GM21515 (cell line): ENCODE results near the gene KCNK13.
"Not testable (repeated sequence)": the region's sequence is repeated elsewhere in the genome, so short reads cannot be mapped to it uniquely, and the experiment has no call there.

Source experiments
- ATAC-seq: cut with Tn5 transposase; IDR thresholded peaks from one replicate; pipeline ENCODE4 v1.9.1; 2021; ENCODE audit not compliant: unreplicated experiment

KCNK13 gene

GRCh38 chr14:90061685-90062126, at the start of gene KCNK13:
KCNK13 (plus strand) TSS chr14:90061994; CDS start chr14:90062206, 212 bp downstream.
- ATAC-seq: no peak

DNA sequence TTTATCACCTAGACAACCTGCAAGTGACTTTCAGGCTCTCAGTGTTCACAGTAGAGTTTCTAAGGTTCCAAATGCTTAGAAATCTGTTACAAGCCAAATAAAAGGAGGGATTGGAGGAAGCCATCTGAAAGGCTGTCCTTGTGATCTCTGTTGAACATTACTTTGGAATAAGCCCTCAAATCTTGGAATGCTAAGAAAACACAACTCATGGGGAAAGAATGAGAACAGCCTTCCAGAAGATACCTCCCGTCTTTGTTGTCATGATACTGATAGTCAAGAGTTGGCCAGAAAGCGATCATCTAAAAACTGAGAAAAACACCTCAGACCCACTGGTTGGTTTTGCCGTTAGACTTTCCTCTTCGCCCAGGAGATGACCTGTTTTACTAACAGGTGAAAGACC, 44.4 kb upstream of the KCNK13 start:
- ATAC-seq: no peak

DNA sequence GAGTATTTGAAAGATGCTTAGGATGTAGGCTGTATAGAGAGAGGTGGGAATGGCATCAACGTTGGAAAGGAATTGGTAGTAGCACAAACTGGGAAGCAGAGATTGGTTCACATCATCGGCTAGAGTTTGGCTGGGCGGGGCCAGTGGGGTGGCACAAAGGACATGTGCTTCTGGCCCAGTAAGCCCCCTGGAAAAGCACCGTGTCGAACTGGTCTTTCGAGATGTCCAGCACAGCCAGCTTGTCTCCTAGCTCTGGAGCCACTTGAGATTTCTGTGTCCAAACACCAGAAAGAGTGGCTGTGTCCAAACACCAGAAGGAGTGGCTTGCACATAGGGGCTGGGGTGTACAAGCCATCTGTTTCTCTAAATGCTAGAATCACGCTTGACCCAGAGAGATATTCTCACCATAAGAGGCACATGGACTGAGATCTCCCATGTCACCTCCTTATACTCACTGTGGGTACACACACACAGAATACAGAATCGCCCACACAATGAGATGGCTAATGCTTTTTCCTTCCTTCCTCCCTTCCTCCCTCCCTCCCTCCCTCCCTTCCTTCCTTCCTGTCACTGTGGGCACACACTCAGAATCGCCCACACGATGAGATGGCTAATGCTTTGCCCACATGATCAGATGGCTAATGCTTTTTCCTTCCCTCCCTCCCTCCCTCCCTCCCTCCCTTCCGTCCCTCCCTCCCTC, 41.8 kb upstream of the KCNK13 start:
- no peak for ATAC-seq

GRCh38 chr14:90023176-90023896, 38.5 kb upstream of the KCNK13 start:
- ATAC-seq: no peak

DNA sequence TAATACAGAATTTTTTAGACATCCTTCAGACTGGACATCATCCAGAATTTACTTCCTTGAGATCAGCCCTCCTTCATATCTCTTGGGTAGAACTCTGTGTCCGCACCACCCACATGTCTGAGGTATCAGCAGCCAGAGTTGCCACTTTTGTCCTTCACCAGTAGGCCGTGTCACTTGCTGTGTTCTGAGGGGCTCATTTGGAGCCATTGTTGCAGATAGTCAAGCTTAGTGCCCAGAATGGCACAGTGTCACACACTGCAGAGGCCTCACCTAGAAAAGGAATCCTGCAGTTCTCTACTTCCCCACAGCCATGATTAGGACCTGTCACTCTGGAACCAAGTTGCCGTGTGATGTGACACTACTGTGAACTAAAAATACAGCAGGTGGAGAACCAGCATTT, 36.9 kb upstream of the KCNK13 start:
- no peak for ATAC-seq

DNA sequence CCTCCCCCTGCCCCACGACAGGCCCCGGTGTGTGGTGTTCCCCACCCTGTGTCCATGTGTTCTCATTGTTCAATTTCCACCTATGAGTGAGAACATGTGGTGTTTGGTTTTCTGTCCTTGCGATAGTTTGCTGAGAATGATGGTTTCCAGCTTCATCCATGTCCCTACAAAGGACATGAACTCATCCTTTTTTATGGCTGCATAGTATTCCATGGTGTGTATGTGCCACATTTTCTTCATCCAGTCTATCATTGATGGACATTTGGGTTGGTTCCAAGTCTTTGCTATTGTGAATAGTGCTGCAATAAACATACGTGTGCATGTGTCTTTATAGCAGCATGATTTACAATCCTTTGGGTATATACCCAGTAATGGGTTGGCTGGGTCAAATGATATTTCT, 35.2 kb upstream of the KCNK13 start:
- ATAC-seq: not testable (repeated sequence)

- ATAC-seq: no peak
Measured at GRCh38 chr14:90027842-90028241, 34.0 kb upstream of the KCNK13 start.

DNA sequence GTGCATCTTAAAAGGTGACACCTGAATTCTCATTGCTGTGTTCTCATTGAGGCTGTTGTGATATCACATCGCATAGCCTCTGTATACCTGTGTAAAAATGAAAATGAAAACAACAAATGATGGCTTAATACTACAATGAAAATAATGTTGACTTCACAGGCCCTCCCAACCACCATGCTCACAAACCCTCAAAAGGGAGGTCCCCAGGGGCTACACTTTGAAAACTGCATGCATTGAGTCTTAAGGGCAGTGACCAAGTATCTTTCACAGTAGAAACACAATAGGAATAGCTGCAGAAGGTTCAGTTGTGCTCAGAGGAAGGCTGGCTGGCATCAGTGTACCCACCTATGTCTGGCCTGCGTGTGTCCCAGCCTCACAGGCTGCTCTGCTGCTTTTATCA, 27.6 kb upstream of the KCNK13 start:
- ATAC-seq: no peak

DNA sequence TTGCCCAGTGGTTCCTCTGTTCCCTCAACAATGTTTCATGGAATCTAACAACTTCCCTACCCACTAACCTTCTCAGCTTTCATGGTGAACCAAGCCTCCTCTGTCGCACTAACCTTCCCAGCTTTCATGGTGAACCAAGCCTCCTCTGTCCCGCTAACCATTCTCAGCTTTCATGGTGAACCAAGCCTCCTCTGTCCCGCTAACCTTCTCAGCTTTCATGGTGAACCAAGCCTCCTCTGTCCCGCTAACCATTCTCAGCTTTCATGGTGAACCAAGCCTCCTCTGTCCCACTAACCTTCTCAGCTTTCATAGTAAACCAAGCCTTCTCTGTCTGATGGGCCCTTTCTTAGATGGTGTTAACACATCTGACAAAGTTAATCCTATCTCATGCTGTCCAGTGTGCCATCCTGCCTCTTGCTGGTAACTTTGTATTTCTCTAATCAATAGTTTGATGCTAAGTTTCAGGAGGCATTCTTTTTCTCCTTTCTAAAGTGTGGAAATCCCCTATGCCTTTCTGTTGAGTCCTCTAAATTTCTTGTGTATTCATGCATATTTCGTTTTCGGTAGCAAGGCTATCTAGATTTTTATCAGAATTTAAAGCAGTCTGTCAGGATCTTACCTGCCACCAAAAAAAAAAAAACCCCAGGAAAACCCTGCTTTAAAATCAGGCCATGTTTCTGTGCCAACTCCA, 26.8 kb upstream of the KCNK13 start:
- no peak for ATAC-seq

GRCh38 chr14:90039253-90040010, 22.4 kb upstream of the KCNK13 start:
- no peak for ATAC-seq

GRCh38 chr14:90040411-90040810, 21.4 kb upstream of the KCNK13 start:
- no peak for ATAC-seq

DNA sequence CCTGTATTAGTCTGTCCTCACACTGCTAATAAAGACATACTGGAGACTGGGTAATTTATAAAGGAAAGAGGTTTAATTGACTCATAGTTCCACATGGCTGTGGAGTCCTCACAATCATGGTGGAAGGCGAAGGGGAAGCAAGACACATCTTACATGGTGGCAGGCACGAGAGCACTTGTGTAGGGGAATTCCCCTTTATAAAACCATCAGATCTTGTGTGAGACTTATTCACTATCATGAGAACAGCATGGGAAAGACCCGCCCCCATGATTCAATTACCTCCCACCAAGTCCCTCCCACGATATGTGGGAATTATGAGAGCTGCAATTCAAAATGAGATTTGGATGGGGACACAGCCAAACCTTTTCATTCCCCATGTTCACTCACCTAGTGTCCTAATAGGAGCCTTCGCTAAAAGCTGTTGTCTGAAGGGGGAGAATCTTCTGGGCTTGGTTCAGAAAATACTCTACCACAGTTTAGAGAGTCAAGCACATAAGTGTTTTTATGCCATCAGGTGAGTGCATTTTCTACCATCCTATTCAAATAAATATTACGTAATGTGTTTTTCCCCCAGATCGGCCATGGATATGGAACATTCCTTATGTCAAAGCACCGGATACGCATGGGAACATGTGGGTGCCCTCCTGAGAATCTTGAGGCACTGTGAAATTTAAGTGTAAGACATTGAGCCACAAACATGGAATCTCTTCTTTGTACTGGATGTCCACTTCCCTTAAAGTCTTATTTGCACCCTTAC, 19.1 kb upstream of the KCNK13 start:
- no peak for ATAC-seq

DNA sequence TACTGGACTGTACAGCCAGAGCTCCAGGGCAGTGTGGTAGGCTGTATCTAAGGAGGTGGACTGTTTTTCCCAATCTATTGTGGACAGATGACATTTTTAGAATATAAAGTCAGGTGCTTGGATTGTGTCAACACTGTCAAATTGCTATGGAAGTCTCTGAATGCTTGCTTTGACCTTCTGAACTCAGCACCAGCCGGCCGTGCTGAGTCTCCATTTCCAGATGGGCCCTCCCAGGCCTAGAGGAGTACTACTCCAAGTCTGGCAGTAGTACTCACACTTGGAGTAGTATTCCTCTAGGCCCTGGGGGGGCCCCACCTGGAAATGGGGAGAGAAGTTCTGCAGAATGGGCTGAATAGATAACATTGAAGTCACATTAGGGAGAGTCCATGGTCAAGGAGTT, 16.2 kb upstream of the KCNK13 start:
- no peak for ATAC-seq

- ATAC-seq: no peak
Measured at GRCh38 chr14:90049390-90049789, 12.4 kb upstream of the KCNK13 start.

GRCh38 chr14:90050271-90050670, 11.5 kb upstream of the KCNK13 start:
- no peak for ATAC-seq

GRCh38 chr14:90053044-90053443, 8.8 kb upstream of the KCNK13 start:
- no peak for ATAC-seq

GRCh38 chr14:90054803-90055202, 7.0 kb upstream of the KCNK13 start:
- ATAC-seq: no peak

- no peak for ATAC-seq
Measured at GRCh38 chr14:90056826-90057225, 5.0 kb upstream of the KCNK13 start.

DNA sequence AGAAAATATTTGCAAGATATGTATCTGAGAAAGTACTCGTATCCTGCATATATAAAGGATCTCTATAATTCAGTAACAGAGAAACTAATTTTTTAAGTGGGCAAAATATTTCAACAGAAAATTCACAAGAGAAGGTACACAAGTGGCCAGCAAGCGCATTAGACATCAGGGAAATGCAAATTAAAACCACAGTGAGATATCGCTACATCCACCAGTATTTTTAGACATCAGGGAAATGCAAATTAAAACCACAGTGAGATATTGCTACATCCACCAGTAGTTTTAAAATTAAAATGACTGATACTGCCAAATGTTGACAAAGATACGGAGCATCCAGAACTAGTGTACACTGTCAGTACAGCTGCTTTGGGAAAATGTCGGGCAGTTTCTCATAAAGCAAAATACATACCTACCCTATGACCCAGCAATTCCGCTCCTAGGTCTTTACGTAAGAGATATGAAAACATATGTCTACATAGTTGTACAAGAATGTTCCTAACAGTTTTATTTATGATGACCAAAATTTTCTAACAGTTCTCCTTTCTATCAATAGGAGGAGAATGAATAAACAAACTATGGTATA, 2.8 kb upstream of the KCNK13 start:
- ATAC-seq: no peak

DNA sequence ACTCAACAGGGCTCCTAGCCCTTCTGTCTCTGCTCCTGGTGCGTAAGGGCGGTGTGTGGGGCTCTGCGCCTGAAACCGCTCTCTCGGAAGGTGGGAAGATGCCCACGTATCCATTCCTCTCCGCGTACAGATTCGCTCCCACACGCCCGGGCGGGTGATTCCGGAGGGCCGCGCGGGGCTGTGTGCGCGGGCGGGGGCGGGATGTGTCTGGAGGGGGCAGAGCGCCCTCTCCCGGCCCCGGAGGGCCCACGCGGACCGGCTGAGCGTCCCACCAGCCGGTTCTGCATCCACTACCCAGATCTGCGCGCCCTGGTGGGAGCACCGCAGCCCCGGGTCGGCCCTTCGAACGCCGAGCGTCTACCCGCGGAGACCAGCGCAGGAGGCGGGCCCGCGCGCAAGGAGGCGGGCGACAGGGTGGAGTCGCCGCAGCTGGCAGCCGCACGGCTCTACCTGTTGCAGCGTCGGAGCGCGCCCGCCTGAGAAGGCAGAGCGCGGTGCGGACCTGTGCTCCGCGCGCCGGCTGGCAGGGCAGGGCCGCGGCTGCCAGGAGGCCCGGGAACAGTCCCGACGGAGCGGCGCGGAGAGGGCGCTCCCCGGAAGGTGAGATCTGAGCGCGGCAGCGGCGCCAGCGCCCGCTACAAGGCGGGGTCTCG, 1.4 kb upstream of the KCNK13 start:
- ATAC-seq: peak; percentile 61
